ENCODE results near the gene HNRNPC.
"Not testable (repeated sequence)": the region's sequence is repeated elsewhere in the genome, so short reads cannot be mapped to it uniquely, and the experiment has no call there.

HNRNPC gene

GRCh38 chr14:21302013-21302835 is 33.0 kb upstream of the HNRNPC start:
- Histone ChIP-seq H3K4me3 (ENCODE audit: low read length in 2 of 2) (no peak overlapping the region), H3K36me3 (ENCODE audit: control insufficient read depth in 2 of 2, insufficient read depth in 2 of 2, low read length in 2 of 2) (no peaks in the 10 kb centered on the region), H3K27ac (ENCODE audit: low read length) (no peak overlapping the region), H3K9me3 (ENCODE audit: control insufficient read depth in 2 of 2, low read length in 2 of 2) (no peaks in the 10 kb centered on the region), H3K4me1 (ENCODE audit: control insufficient read depth, insufficient read depth, low read length) (peaks cover 3% of the 10 kb centered on the region), H3K27me3 (ENCODE audit: control insufficient read depth in 1 of 2, insufficient read depth in 2 of 2, low read length in 2 of 2) (peaks cover 5 to 6% of the 10 kb centered on the region in 2 donors), H3K9ac (ENCODE audit: low read length in 2 of 2) (no peak overlapping the region)

GRCh38 chr14:21300892-21301291 is 31.6 kb upstream of the HNRNPC start:
- Histone ChIP-seq H3K36me3 (ENCODE audit: control insufficient read depth in 2 of 2, insufficient read depth in 2 of 2, low read length in 2 of 2) (no peaks in the 10 kb centered on the region), H3K4me1 (ENCODE audit: control insufficient read depth, insufficient read depth, low read length) (peaks cover 3% of the 10 kb centered on the region), H3K9ac (ENCODE audit: low read length in 2 of 2) (no peak overlapping the region), H3K9me3 (ENCODE audit: control insufficient read depth in 2 of 2, low read length in 2 of 2) (no peaks in the 10 kb centered on the region), H3K4me3 (ENCODE audit: low read length in 2 of 2) (peak overlapping the region in 1 of 2 donors; percentile 44), H3K27ac (ENCODE audit: low read length) (no peak overlapping the region), H3K27me3 (ENCODE audit: control insufficient read depth in 1 of 2, insufficient read depth in 2 of 2, low read length in 2 of 2) (peaks cover 3 to 6% of the 10 kb centered on the region in 2 donors)

GRCh38 chr14:21299562-21300130 is 30.4 kb upstream of the HNRNPC start:
- Histone ChIP-seq H3K9ac (ENCODE audit: low read length in 2 of 2) (no peak overlapping the region), H3K36me3 (ENCODE audit: control insufficient read depth in 2 of 2, insufficient read depth in 2 of 2, low read length in 2 of 2) (no peaks in the 10 kb centered on the region), H3K9me3 (ENCODE audit: control insufficient read depth in 2 of 2, low read length in 2 of 2) (no peaks in the 10 kb centered on the region), H3K27me3 (ENCODE audit: control insufficient read depth in 1 of 2, insufficient read depth in 2 of 2, low read length in 2 of 2) (peaks cover 3 to 6% of the 10 kb centered on the region in 2 donors), H3K4me1 (ENCODE audit: control insufficient read depth, insufficient read depth, low read length) (peaks cover 3% of the 10 kb centered on the region), H3K4me3 (ENCODE audit: low read length in 2 of 2) (no peak overlapping the region), H3K27ac (ENCODE audit: low read length) (no peak overlapping the region)

- Histone ChIP-seq H3K4me3 (ENCODE audit: low read length in 2 of 2) (no peak overlapping the region), H3K9ac (ENCODE audit: low read length in 2 of 2) (no peak overlapping the region), H3K27ac (ENCODE audit: low read length) (no peak overlapping the region), H3K36me3 (ENCODE audit: control insufficient read depth in 2 of 2, insufficient read depth in 2 of 2, low read length in 2 of 2) (no peaks in the 10 kb centered on the region), H3K9me3 (ENCODE audit: control insufficient read depth in 2 of 2, low read length in 2 of 2) (no peaks in the 10 kb centered on the region), H3K4me1 (ENCODE audit: control insufficient read depth, insufficient read depth, low read length) (peaks cover 3% of the 10 kb centered on the region), H3K27me3 (ENCODE audit: control insufficient read depth in 1 of 2, insufficient read depth in 2 of 2, low read length in 2 of 2) (peaks cover 3 to 6% of the 10 kb centered on the region in 2 donors)
Observed at GRCh38 chr14:21298358-21298757, 29.1 kb upstream of the HNRNPC start.

- not testable (repeated sequence) for H3K27ac ChIP-seq (ENCODE audit: low read length); H3K36me3 ChIP-seq (ENCODE audit: control insufficient read depth in 2 of 2, insufficient read depth in 2 of 2, low read length in 2 of 2); H3K4me1 ChIP-seq (ENCODE audit: control insufficient read depth, insufficient read depth, low read length); H3K9ac ChIP-seq (ENCODE audit: low read length in 2 of 2); H3K4me3 ChIP-seq (ENCODE audit: low read length in 2 of 2); H3K27me3 ChIP-seq (ENCODE audit: control insufficient read depth in 1 of 2, insufficient read depth in 2 of 2, low read length in 2 of 2); H3K9me3 ChIP-seq (ENCODE audit: control insufficient read depth in 2 of 2, low read length in 2 of 2)
Observed at GRCh38 chr14:21294026-21294425, 24.8 kb upstream of the HNRNPC start.

- Histone ChIP-seq H3K9ac (ENCODE audit: low read length in 2 of 2) (no peak overlapping the region), H3K36me3 (ENCODE audit: control insufficient read depth in 2 of 2, insufficient read depth in 2 of 2, low read length in 2 of 2) (no peaks in the 10 kb centered on the region), H3K27ac (ENCODE audit: low read length) (no peak overlapping the region), H3K4me3 (ENCODE audit: low read length in 2 of 2) (no peak overlapping the region), H3K27me3 (ENCODE audit: control insufficient read depth in 1 of 2, insufficient read depth in 2 of 2, low read length in 2 of 2) (no peaks in the 10 kb centered on the region), H3K9me3 (ENCODE audit: control insufficient read depth in 2 of 2, low read length in 2 of 2) (no peaks in the 10 kb centered on the region), H3K4me1 (ENCODE audit: control insufficient read depth, insufficient read depth, low read length) (no peaks in the 10 kb centered on the region)
Observed at GRCh38 chr14:21287168-21287567, 17.9 kb upstream of the HNRNPC start.

DNA sequence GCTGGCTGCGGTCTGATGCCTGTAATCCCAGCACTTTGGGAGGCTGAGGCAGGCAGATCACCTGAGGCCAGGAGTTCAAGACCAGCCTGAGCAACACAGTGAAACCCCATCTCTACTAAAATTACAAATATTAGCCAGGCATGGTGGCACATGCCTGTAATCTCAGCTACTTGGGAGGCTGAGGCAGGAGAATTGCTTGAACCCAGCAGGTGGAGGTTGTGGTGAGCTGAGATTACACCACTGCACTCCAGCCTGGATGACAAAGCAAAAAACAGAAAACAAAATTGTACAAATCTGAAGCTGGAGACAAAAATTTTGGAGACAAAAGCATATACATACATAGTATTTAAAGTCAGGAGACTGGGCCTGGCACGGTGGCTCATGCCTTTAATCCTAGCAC is 17.3 kb upstream of the HNRNPC start:
- not testable (repeated sequence) for H3K27me3 ChIP-seq (ENCODE audit: control insufficient read depth in 1 of 2, insufficient read depth in 2 of 2, low read length in 2 of 2); H3K4me3 ChIP-seq (ENCODE audit: low read length in 2 of 2); H3K9me3 ChIP-seq (ENCODE audit: control insufficient read depth in 2 of 2, low read length in 2 of 2); H3K9ac ChIP-seq (ENCODE audit: low read length in 2 of 2); H3K27ac ChIP-seq (ENCODE audit: low read length); H3K4me1 ChIP-seq (ENCODE audit: control insufficient read depth, insufficient read depth, low read length); H3K36me3 ChIP-seq (ENCODE audit: control insufficient read depth in 2 of 2, insufficient read depth in 2 of 2, low read length in 2 of 2)

DNA sequence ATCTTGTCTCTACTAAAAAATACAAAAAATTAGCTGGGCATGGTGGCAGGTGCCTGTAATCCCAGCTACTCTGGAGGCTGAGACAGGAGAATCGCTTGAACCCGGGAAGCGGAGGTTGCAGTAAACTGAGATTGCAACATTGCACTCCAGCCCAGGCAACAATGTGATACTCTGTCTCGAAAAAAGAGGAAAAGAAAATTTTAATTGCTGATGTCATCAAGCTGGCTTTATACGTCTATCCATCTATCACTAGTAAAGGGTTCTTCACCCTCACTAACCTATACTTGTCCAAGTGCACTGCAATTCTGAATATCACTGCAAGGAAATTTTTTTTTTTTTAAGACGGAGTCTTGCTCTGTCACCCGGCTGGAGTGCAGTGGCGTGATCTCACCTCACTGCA is 12.7 kb upstream of the HNRNPC start:
- not testable (repeated sequence) for H3K9ac ChIP-seq (ENCODE audit: low read length in 2 of 2); H3K27ac ChIP-seq (ENCODE audit: low read length); H3K36me3 ChIP-seq (ENCODE audit: control insufficient read depth in 2 of 2, insufficient read depth in 2 of 2, low read length in 2 of 2); H3K27me3 ChIP-seq (ENCODE audit: control insufficient read depth in 1 of 2, insufficient read depth in 2 of 2, low read length in 2 of 2); H3K4me3 ChIP-seq (ENCODE audit: low read length in 2 of 2); H3K4me1 ChIP-seq (ENCODE audit: control insufficient read depth, insufficient read depth, low read length); H3K9me3 ChIP-seq (ENCODE audit: control insufficient read depth in 2 of 2, low read length in 2 of 2)

DNA sequence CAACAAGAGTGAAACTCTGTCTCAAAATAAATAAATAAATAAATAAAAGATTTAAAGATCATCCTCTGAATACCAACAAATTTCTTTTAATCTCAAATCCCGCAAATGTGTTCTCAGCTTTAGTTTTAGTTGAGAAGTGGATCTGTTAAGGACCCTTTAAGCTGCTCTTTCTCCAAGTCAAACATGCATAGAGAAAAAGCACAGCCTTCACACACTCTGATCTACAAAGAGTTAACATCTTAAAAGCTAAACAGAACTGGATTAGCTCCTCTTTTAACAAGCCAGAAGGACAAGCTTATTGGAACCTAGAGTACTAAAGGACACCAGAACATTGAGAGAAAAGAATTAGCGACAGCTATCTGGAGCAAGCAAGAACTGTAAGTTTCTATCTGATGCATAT is 10.5 kb upstream of the HNRNPC start, which contains the start of gene RPGRIP1:
RPGRIP1 (plus strand) TSS at position 301 of the 400 bp plus-strand sequence. CDS start 7,894 bp downstream, outside the sequence.
- H3K27ac ChIP-seq (ENCODE audit: low read length): no peak within 1 kb of the TSS
- H3K4me1 ChIP-seq (ENCODE audit: control insufficient read depth, insufficient read depth, low read length): no peaks in the 10 kb centered on the region
- H3K9ac ChIP-seq (ENCODE audit: low read length in 2 of 2): no peak within 1 kb of the TSS
- no peaks in the 10 kb centered on the region for H3K36me3 ChIP-seq (ENCODE audit: control insufficient read depth in 2 of 2, insufficient read depth in 2 of 2, low read length in 2 of 2)
- no peaks in the 10 kb centered on the region for H3K27me3 ChIP-seq (ENCODE audit: control insufficient read depth in 1 of 2, insufficient read depth in 2 of 2, low read length in 2 of 2)
- no peak within 1 kb of the TSS for H3K4me3 ChIP-seq (ENCODE audit: low read length in 2 of 2)
- no peaks in the 10 kb centered on the region for H3K9me3 ChIP-seq (ENCODE audit: control insufficient read depth in 2 of 2, low read length in 2 of 2)

GRCh38 chr14:21278632-21279031 is 9.4 kb upstream of the HNRNPC start:
- H3K4me3 ChIP-seq (ENCODE audit: low read length in 2 of 2): no peak overlapping the region

DNA sequence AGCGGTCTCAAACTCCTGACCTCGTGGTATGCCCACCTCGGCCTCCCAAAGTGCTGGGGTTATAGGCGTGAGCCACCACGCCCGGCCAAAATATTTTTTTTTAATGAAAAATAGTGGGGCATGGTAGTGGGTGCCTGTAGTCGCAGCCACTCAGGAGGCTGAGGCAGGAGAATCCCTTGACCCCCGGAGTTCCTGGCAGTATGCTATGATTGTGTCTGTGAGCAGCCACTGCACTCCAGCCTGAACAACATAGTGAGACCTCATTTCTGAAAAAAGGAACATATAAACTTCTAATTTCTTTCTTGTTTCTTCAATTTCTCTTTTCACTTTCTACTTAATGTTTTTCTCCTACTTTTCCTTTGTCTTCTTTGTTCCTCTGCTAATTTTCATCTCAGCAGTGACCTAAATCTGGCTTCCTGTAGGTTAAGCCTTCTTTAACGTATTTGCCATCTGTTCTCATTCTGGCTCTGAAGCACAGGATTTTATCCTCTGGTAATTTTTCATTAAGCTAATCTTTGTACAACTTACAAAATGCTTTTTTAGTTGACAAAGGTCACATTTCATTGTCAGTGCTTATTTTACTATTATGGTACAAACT is 6.1 kb upstream of the HNRNPC start:
- Histone ChIP-seq H3K9ac (ENCODE audit: low read length in 2 of 2) (no peak overlapping the region), H3K27me3 (ENCODE audit: control insufficient read depth in 1 of 2, insufficient read depth in 2 of 2, low read length in 2 of 2) (no peaks in the 10 kb centered on the region), H3K4me1 (ENCODE audit: control insufficient read depth, insufficient read depth, low read length) (no peaks in the 10 kb centered on the region), H3K36me3 (ENCODE audit: control insufficient read depth in 2 of 2, insufficient read depth in 2 of 2, low read length in 2 of 2) (no peaks in the 10 kb centered on the region), H3K4me3 (ENCODE audit: low read length in 2 of 2) (no peak overlapping the region), H3K27ac (ENCODE audit: low read length) (no peak overlapping the region), H3K9me3 (ENCODE audit: control insufficient read depth in 2 of 2, low read length in 2 of 2) (no peaks in the 10 kb centered on the region)

More at GRCh38 chr14:21278632-21279031, 9.4 kb upstream of the HNRNPC start:
- Histone ChIP-seq H3K4me1 (ENCODE audit: control insufficient read depth, insufficient read depth, low read length) (no peaks in the 10 kb centered on the region), H3K36me3 (ENCODE audit: control insufficient read depth in 2 of 2, insufficient read depth in 2 of 2, low read length in 2 of 2) (no peaks in the 10 kb centered on the region), H3K9ac (ENCODE audit: low read length in 2 of 2) (no peak overlapping the region), H3K27ac (ENCODE audit: low read length) (no peak overlapping the region), H3K9me3 (ENCODE audit: control insufficient read depth in 2 of 2, low read length in 2 of 2) (no peaks in the 10 kb centered on the region), H3K27me3 (ENCODE audit: control insufficient read depth in 1 of 2, insufficient read depth in 2 of 2, low read length in 2 of 2) (no peaks in the 10 kb centered on the region)
